SU-DHL-6 (cell line): ENCODE measurements around the gene KIF2A.

Source experiments
- EZH2phosphoT487 ChIP-seq: fragments of 200-600 bp; sonication (generic), shearing (Covaris generic); conservative IDR thresholded peaks from 2 replicates; pipeline ENCODE4 v1.6.1; 2018; ENCODE audit warnings: mild to moderate bottlenecking, antibody characterized with exemption, low read length, moderate library complexity, mixed read lengths
- TF ChIP-seq, protein P1 (sequence below): fragments of 200-600 bp; sonication (generic); IDR thresholded peaks from one replicate; pipeline ENCODE4 v1.5.1; 2017; ENCODE audit warnings: antibody characterized with exemption, mild to moderate bottlenecking, low read length, moderate library complexity; ENCODE audit not compliant: insufficient read depth, poor library complexity, severe bottlenecking

DNA sequence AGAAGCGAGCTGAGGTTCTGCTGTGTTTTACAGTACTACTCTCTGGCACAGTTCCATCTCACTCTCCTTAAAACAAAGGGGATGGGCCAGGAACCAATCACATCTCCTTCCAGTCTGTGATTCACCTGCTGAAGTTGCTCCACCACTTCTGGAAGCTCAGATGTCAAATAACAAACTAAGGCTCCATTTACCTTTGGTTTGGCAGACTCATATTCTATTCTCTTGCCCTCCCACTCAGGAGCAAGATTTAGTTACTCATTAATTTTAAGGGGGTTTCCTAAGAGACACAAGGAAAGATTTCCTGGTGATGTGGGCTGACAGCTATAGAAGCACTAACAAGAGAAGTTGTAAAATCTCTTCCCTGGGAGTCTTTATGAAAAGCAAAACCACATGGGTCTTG lies 37.8 kb upstream of the KIF2A start:
- TF ChIP-seq, protein P1, sequence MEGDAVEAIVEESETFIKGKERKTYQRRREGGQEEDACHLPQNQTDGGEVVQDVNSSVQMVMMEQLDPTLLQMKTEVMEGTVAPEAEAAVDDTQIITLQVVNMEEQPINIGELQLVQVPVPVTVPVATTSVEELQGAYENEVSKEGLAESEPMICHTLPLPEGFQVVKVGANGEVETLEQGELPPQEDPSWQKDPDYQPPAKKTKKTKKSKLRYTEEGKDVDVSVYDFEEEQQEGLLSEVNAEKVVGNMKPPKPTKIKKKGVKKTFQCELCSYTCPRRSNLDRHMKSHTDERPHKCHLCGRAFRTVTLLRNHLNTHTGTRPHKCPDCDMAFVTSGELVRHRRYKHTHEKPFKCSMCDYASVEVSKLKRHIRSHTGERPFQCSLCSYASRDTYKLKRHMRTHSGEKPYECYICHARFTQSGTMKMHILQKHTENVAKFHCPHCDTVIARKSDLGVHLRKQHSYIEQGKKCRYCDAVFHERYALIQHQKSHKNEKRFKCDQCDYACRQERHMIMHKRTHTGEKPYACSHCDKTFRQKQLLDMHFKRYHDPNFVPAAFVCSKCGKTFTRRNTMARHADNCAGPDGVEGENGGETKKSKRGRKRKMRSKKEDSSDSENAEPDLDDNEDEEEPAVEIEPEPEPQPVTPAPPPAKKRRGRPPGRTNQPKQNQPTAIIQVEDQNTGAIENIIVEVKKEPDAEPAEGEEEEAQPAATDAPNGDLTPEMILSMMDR: no peak
- no peak for TF ChIP-seq EZH2phosphoT487
